Mucosa of stomach (tissue), 1 donor: ENCODE data around the gene SBK3.
"Not testable (repeated sequence)": the region's sequence is repeated elsewhere in the genome, so short reads cannot be mapped to it uniquely, and the experiment has no call there.

ENCODE experiments used
- H3K27me3 ChIP-seq: one replicate; pipeline ENCODE4 v1.7.0; 2013; ENCODE audit warnings: mild to moderate bottlenecking, low read length; ENCODE audit not compliant: control insufficient read depth, insufficient read depth
- H3K36me3 ChIP-seq: one replicate; pipeline ENCODE4 v1.7.0; 2013; ENCODE audit warnings: low read length; ENCODE audit not compliant: control insufficient read depth, insufficient read depth
- H3K4me1 ChIP-seq: one replicate; pipeline ENCODE4 v1.7.0; 2013; ENCODE audit warnings: mild to moderate bottlenecking, low read length; ENCODE audit not compliant: control insufficient read depth, insufficient read depth
- H3K4me3 ChIP-seq: one replicate; pipeline ENCODE4 v1.7.0; 2013; ENCODE audit warnings: low read length
- H3K9ac ChIP-seq: one replicate; pipeline ENCODE4 v1.7.0; 2013; ENCODE audit warnings: mild to moderate bottlenecking, low read length, moderate library complexity
- H3K9me3 ChIP-seq: one replicate; pipeline ENCODE4 v1.7.0; 2013; ENCODE audit warnings: mild to moderate bottlenecking, low read length, moderate library complexity; ENCODE audit not compliant: control insufficient read depth
- donor health status: Pancreatic carcinoma.

SBK3 gene

DNA sequence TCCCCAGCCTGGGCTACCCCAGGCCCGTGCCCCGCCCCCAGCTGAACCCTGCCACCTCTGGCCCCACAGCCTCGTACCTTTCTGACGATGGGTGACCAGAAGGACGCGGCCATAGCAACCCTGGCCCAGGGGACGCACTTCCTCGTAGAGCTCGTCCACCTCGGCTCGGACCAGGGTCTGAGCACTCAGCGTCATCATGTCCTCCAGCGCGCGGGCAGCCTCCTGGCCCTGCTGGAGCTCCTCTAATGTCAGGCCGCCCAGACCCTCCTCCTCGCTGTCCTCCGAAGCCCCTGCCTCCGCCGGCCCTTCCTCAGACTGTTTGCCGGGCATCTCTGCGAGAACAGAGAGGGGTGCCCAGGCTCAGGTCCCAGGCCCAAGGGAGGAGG, 9.4 kb downstream of the SBK3 start:
- no peaks in the 10 kb centered on the region for H3K36me3 ChIP-seq
- peaks cover 4% of the 10 kb centered on the region for H3K4me1 ChIP-seq
- no peak overlapping the region for H3K4me3 ChIP-seq
- H3K27me3 ChIP-seq, result no peaks in the 10 kb centered on the region
- no peaks in the 10 kb centered on the region for H3K9me3 ChIP-seq
- H3K9ac ChIP-seq, result no peak overlapping the region

DNA sequence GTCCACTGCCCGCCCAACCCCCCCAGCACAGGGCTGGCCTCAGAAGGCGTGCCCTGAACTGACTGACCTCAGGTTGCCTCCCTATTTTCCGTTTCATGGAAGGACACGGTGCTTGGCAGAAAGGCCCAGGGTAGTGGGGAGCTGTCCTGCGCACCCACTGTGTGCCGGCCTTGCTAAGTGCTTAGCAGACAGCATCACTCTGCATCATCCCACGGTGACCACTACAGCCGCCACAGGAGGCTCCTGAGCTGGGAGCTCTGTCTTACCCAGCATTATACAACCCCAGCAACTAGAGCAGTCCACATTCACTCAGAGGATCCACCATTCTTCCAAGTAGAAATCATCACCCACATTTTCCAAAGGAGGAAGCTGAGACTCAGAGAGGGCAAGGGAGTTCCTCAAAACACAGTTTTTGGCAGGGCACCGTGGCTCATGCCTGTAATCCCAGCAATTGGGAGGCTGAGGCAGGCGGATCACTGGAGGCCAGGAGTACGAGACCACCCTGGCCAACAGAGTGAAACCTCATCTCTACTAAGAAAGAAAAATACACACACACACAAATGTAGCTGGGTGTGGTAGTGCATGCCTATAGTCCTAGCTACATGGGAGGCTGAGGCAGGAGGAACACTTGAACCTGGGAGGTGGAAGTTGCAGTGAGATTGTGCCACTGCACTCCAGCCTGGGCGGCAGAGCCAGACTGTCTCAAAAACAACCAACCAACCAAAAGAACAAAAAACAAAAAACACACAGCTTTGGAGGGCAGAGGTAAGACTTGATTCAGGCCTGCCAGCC, 10.0 kb downstream of the SBK3 start:
- no peaks in the 10 kb centered on the region for H3K27me3 ChIP-seq
- peaks cover 4% of the 10 kb centered on the region for H3K4me1 ChIP-seq
- no peak overlapping the region for H3K4me3 ChIP-seq
- H3K9ac ChIP-seq, result no peak overlapping the region
- no peaks in the 10 kb centered on the region for H3K9me3 ChIP-seq
- H3K36me3 ChIP-seq, result no peaks in the 10 kb centered on the region

GRCh38 chr19:55534280-55534679, 11.1 kb downstream of the SBK3 start:
- not testable (repeated sequence) for H3K27me3 ChIP-seq, H3K4me3 ChIP-seq, H3K36me3 ChIP-seq, H3K9me3 ChIP-seq, H3K9ac ChIP-seq, H3K4me1 ChIP-seq

DNA sequence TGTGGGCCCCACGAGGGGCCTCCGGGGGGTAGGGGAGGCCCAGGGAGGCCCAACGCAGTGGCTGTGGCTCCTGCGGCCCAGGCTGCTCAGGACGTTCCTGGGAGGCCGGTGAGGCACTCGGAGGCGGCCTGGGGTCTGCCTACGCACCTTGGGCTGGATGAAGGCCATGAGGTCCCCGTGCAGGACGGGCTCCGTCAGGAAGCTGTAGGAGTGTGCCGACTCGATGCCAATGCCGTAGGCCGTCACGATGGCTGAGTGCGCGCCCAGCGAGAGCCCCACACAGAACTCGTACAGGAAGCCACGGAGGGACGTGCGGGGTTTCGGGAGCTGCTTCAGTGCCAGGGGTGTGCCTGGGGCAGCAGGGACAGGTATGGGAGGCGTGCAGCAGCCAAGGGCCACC, 14.3 kb downstream of the SBK3 start:
- peaks cover 12% of the 10 kb centered on the region for H3K4me1 ChIP-seq

DNA sequence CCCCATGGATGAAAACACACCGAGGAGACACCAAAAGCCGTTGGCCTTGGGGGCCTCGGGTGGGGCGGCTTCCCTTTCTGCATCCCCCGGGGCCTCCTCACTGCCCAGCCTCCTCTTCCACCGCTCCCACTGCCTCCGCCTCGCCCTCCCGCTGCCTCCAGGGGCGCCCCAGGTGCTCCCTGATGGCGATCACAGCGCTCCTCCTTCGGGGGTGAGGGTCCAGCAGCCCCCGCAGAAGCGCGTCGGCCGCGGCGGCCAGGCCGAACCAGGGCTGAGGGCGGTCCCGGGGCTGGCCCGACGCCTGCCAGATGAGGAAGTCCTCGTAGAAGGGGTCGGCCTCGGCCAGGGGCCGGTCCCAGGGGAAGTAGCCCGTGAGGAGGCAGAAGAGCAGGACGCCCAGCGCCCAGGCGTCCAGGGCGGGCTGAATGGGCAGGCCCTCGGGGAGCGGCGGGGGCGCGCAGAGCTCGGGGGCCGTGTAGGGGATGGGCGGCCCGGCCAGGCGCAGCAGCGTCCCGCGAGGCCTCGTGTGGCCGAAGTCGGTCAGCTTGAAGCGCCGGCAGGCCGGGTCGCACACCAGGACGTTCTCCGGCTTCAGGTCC, 15.6 kb downstream of the SBK3 start:
- Histone ChIP-seq H3K36me3 (no peaks in the 10 kb centered on the region), H3K9me3 (no peaks in the 10 kb centered on the region), H3K27me3 (no peaks in the 10 kb centered on the region), H3K4me1 (peaks cover 12% of the 10 kb centered on the region), H3K9ac (no peak overlapping the region), H3K4me3 (no peak overlapping the region)

More for the DNA sequence above, 14.3 kb downstream of the SBK3 start:
- no peaks in the 10 kb centered on the region for H3K36me3 ChIP-seq
- H3K27me3 ChIP-seq, result no peaks in the 10 kb centered on the region
- no peak overlapping the region for H3K4me3 ChIP-seq
- no peaks in the 10 kb centered on the region for H3K9me3 ChIP-seq
- H3K9ac ChIP-seq, result no peak overlapping the region

DNA sequence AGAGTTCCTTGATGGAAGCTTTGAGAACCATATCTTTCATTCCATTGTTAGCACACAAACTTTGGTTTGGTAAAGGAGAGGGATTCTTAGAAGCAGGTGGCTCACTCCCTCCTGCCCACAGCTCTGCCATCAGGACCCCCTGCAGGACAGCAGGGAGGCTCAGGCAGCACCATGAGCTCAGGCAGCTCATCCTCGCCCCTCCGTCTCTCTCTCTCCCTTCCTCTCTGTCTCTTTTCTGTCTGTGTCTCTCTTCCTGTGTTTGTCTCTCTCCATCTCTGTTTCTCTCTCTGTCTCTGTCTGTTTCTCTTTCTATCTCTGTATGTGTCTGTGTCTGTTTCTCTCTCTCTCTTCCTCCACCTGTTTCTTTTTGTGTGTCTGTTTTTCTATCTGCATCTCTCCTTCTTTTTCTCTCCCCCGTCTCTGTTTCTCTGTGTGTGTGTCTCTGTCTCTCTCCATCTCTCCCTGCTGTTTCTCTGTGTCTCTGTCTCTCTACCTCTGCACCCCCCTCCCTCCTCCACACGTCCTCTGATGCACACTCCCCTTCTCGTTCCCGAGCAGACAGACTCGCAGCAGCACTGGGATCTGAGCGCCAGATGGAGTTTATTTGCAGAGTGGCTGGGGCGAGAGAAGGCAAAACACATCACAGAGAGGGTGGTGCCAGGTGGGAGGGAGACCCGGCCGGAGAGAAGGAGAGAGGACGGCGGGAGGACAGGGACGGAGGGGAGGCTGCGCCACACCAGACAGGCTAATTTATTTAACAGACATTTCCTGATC, 17.1 kb downstream of the SBK3 start:
- H3K9me3 ChIP-seq, result no peaks in the 10 kb centered on the region
- H3K4me3 ChIP-seq, result no peak overlapping the region
- peaks cover 12% of the 10 kb centered on the region for H3K4me1 ChIP-seq
- H3K9ac ChIP-seq, result no peak overlapping the region
- H3K36me3 ChIP-seq, result no peaks in the 10 kb centered on the region
- no peaks in the 10 kb centered on the region for H3K27me3 ChIP-seq

DNA sequence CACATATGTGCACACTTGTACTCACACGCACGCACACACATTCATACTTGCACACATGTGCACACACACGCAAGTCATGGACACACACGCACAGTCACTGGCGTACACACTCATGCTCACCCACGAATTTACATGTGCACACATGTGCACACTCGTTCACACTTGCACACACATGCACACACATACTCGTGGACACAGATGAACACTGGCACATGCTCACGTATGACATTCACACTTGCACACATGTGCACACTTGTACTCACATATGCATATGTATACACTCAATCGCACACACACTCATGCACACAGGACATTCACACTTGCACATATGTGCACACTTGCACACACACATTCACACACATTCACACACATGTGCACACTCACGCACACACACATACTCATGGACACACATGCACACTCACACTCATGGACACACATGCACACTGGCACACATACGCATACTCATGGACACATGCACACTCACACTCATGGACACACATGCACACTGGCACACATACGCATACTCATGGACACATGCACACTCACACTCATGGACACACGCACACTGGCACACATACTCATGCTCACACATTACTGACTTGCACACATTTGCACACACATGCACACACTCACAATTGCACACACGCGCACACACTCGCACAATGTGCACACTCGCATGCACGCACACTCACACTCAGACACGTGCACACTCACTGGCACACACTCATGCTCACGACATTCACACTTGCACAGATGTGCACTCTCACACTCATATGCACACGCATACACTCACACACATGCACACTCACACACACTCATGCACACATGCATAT, 17.9 kb downstream of the SBK3 start:
- Histone ChIP-seq H3K9me3 (no peaks in the 10 kb centered on the region), H3K36me3 (no peaks in the 10 kb centered on the region), H3K4me1 (peaks cover 12% of the 10 kb centered on the region), H3K9ac (no peak overlapping the region), H3K4me3 (no peak overlapping the region), H3K27me3 (no peaks in the 10 kb centered on the region)

DNA sequence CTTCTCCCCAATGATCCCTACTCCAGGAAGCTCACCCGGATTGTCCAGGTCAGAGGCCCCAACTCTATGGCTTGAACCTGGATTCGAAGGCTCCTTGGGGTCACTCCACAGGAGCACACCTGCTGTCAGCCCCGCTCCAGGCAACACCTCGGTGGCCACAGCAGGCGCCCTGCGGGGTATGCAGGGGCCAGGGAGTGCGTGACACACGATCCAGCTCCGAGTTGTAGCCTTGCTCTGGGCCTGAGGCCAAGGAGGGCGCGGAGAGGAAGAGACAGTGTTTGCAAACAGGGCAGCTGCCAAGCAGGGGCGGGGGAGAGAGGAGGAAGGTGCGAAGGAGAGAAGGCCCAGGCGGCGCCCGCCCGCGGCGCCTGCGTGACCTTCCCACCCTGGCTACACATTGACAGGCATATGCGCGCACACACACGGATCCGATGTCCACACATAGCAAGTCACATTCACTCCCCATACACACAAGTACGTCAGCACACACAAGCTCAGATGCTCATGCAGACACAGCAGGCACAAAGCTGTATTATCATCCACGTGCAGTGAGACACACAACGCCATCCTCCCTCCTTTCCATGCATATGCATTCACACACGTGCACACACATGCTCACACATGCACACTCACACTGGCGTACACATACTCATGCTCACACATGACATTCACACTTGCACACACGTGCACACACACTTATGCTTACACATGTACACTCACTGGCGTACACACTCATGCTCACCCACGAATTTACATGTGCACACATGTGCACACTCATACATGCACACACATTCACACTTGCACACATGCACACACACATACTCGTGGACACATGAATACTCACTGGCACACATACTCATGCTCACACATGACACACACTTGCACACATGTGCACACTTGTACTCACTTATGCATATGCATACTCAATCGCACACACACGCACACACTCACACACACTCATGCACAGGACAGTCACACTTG, 18.8 kb downstream of the SBK3 start:
- peak overlapping the region; percentile 69 for H3K9ac ChIP-seq
- H3K27me3 ChIP-seq, result no peaks in the 10 kb centered on the region
- no peaks in the 10 kb centered on the region for H3K36me3 ChIP-seq
- no peaks in the 10 kb centered on the region for H3K9me3 ChIP-seq
- peaks cover 14% of the 10 kb centered on the region for H3K4me1 ChIP-seq
- no peak overlapping the region for H3K4me3 ChIP-seq

- Histone ChIP-seq H3K27me3 (no peaks in the 10 kb centered on the region), H3K36me3 (no peaks in the 10 kb centered on the region), H3K4me3 (no peak overlapping the region), H3K9ac (peak overlapping the region; percentile 69), H3K9me3 (no peaks in the 10 kb centered on the region), H3K4me1 (peaks cover 16% of the 10 kb centered on the region)
Observed at GRCh38 chr19:55525289-55526101, 19.8 kb downstream of the SBK3 start.

- no peaks in the 10 kb centered on the region for H3K27me3 ChIP-seq
- no peak overlapping the region for H3K4me3 ChIP-seq
- H3K4me1 ChIP-seq, result peaks cover 10% of the 10 kb centered on the region
- H3K9ac ChIP-seq, result no peak overlapping the region
- H3K9me3 ChIP-seq, result no peaks in the 10 kb centered on the region
- H3K36me3 ChIP-seq, result no peaks in the 10 kb centered on the region
Observed at GRCh38 chr19:55520691-55521292, 24.6 kb downstream of the SBK3 start.
